GM12872 (cell line): Measurements from ENCODE around the gene DNAH17.

Experiments
- CTCF ChIP-seq: IDR thresholded peaks from 3 replicates; pipeline ENCODE4 v1.5.1; 2011; ENCODE audit warnings: low read depth, mild to moderate bottlenecking, low read length, moderate library complexity; ENCODE audit not compliant: insufficient read depth

The DNAH17 gene

GRCh38 chr17:78390241-78391050, 186.8 kb downstream of the DNAH17 start:
- peak; percentile 46; the same call in 2 of the 3 replicates for TF ChIP-seq CTCF

- no peak; the same call in 2 of the 3 replicates for TF ChIP-seq CTCF
Observed at GRCh38 chr17:78387977-78388941, 188.9 kb downstream of the DNAH17 start.

GRCh38 chr17:78384479-78385175, 192.6 kb downstream of the DNAH17 start:
- no peak for TF ChIP-seq CTCF

- TF ChIP-seq CTCF: no peak
Observed at GRCh38 chr17:78383725-78384471, 193.3 kb downstream of the DNAH17 start.

GRCh38 chr17:78381601-78382232, 195.5 kb downstream of the DNAH17 start:
- no peak for TF ChIP-seq CTCF

DNA sequence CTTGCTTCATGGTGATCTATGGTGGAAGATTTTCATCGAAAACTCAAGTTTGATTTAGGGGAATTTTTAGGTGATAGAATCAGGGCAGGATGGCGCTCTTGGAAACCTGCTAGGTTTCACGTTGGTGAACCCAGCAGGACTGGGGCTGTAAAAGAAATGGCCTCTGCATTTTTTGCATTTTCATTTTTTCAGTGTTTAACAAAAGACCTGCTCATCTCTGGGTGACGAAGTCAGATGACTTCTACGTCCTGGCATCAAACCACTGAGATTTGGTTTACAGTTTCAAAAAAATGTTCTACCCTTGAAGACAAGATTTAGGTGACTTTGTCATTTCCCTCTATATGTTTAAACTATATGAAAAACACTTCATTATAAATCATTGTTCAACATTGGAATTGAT, 196.8 kb downstream of the DNAH17 start:
- no peak for TF ChIP-seq CTCF
